Epidermal melanocyte (primary cell): ENCODE data around the gene SCYGR5.
"Not testable (repeated sequence)": the region's sequence is repeated elsewhere in the genome, so short reads cannot be mapped to it uniquely, and the experiment has no call there.

Experiments used
- DNase-seq: peaks from one replicate; pipeline ENCODE4 v3.0.0; 2011; ENCODE audit warnings: low spot score; ENCODE audit not compliant: insufficient read length

The SCYGR5 gene

GRCh38 chr2:227673620-227674019 lies 7.0 kb downstream of the SCYGR5 start:
- not testable (repeated sequence) for DNase-seq

- DNase-seq, result no peak
These were observed 7.9 kb downstream of the SCYGR5 start for GRCh38 chr2:227674485-227674884.

DNA sequence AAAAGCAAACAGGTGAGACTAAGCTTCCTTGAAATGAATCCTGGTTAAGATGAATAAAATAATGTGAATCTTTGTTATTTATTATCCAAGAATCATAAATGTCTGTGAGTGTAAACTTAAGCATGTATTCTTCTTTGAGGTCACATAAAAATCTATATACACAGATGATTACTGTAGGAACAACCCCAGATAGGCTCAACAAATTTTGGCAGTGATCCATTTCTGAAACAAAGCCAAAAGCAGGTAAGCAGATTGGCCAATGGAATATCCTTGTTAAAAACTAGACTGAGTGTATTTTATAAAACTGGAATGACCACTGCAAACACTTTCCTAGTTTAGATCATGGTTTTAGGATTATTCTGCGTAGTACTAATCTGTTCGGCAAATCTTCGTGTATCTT lies 11.3 kb downstream of the SCYGR5 start:
- no peak for DNase-seq

DNA sequence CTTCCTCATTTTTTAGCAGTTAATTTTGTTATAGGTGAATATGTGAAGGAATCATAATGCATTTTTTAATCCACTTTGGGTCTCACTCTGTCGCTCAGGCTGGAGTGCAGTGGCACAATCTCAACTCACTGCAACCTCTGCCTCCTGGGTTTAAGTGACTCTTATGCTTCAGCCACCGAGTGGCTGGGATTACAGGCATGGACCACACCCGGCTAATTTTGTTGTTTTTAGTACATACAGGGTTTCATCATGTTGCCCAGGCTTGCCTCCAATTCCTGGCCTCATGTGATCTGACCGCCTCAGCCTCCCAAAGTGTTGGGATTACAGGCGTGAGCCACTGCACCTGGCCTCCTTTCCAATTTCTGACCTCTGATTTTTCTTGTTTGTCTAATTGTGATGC lies 17.7 kb downstream of the SCYGR5 start:
- no peak for DNase-seq

DNA sequence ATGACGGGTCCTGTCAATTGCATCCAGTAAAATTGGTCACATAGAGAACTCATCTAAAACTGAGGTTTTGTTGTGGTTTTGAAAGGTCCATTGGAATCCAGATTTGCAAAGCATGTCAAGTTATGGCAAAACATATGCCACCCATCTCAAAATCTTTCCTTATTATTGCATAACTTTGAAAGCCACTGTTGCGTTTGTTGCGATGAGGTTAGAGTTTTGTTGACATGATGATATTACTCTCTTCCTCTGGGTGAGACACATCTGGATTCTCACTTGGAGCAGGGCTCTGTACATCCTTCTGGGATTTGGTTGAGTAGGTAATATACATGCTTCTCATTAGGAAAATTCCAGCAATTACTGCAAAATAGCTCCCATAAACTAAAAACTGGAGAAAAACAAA lies 20.6 kb downstream of the SCYGR5 start:
- DNase-seq, result no peak

GRCh38 chr2:227696990-227697679 lies 30.5 kb downstream of the SCYGR5 start:
- no peak for DNase-seq

GRCh38 chr2:227701556-227701955 lies 35.0 kb downstream of the SCYGR5 start:
- no peak for DNase-seq

GRCh38 chr2:227703280-227703732 lies 36.7 kb downstream of the SCYGR5 start:
- DNase-seq, result no peak

DNA sequence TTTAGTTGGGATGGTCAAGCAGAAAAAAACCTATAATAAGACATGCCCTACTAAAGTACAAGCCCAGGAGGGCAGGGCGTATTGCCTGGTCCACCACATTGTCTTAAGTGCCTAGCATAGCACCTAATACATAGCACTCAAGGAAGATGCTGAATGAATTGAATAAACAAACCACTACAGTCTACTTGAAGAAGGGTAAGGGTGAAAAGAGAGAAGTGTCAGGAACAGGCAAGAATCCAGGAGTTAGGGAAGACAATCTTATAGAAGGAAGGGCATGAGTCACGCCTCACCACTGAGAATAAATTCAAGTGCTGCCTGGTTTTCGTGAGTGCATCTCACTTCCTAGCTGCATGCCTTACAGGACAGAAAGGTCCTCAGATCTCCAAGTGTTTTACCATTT lies 37.4 kb downstream of the SCYGR5 start:
- no peak for DNase-seq

DNA sequence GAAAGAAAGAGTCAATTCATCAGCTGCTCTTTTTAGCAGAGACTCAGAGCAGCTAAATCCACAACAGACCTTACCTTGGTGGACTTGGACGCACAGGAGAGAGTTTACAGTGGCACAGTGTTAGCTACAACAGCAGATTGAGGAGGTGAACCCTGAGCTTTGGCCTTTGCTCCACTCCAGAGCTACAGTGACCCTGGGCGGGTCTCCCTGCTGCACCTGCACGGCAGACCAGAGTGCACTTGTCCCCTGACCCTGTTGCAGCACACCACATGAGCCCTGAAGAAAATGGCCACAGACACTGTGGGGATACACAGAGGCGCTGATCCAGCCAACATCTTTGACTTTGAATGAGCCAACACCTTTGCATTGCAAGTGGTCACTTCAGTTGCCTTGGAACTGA lies 40.3 kb downstream of the SCYGR5 start:
- DNase-seq, result no peak

DNA sequence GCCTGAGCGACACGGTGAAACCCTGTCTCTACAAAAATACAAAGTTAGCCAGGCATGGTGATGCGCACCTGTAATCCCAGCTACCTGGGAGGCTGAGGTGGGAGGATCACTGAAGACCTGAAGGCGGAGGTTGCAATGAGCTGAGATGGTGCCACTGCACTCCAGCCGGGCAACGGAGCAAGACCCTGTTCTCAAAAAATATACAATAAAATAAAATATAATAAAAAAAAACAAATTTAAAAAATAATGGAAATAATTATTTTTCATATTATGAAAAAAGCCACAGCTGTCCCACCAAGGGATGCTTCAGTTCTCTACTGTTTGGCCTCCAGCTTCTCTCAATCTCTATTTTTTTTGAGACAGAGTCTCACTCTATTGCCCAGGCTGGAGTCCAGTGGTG lies 40.8 kb downstream of the SCYGR5 start:
- no peak for DNase-seq

DNA sequence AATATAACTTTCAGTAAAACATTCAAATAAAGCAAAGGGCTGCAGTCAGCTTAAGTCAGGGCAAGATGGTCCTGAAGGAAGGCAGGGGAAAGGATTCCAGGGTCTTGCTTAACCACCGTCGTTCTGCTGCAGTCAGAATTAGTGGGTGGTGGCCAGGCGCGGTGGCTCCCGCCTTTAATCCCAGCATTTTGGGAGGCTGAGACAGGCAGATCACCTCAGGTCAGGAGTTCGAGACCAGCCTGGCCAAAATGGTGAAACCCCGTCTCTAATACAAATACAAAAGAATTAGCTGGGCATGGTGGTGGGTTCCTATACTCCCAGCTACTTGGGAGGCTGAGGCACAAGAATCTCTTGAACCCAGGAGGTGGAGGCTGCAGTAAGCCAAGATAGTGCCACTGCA lies 44.4 kb downstream of the SCYGR5 start:
- DNase-seq, result no peak

DNA sequence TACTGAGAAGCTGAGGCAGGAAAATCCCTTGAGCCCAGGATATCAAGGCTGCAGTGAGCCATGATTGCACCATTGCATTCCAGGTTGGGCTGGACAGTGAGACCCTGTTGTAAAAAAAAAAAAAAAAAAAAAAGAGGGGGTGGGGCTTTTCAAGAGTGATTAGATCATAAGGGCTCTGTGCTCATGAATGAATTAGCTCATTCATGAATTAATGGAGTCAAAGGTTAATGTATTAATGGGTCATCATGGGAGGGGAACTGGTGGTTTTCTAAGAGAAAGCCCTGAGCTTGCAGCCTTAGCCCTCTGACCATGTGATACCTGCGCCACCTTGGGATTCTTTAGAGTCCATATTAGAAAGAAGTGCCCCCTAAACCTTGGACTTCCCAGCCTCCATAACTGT lies 46.7 kb downstream of the SCYGR5 start:
- DNase-seq, result no peak

GRCh38 chr2:227716501-227716900 lies 49.9 kb downstream of the SCYGR5 start:
- DNase-seq, result no peak
